DND-41 (cell line): ENCODE results near the gene CRTC3.

ENCODE experiments used
- ATAC-seq: fragments of 200-7000 bp; cut with Tn5 transposase; 3 replicates; pipeline ENCODE4 v1.9.1; 2021; ENCODE audit warnings: low read depth; ENCODE audit not compliant: insufficient read depth
- DNase-seq: peaks from one replicate; pipeline ENCODE4 v3.0.0-alpha.2; 2020
- H2AFZ ChIP-seq: 2 replicates; pipeline ENCODE4 v1.6.0; 2012; ENCODE audit warnings: low read depth, low read length
- H3K27ac ChIP-seq: 2 replicates; pipeline ENCODE4 v1.5.1; 2012; ENCODE audit warnings: low read length, inconsistent platforms
- H3K27me3 ChIP-seq: fragments of 200-600 bp; sonication (generic); 2 replicates; pipeline ENCODE4 v1.6.0; 2012; ENCODE audit warnings: low read length, mild to moderate bottlenecking, inconsistent platforms; ENCODE audit not compliant: insufficient read depth, poor library complexity
- H3K36me3 ChIP-seq: 2 replicates; pipeline ENCODE4 v1.5.1; 2012; ENCODE audit warnings: low read length, inconsistent platforms; ENCODE audit not compliant: insufficient read depth
- H3K4me1 ChIP-seq: 2 replicates; pipeline ENCODE4 v1.5.1; 2012; ENCODE audit warnings: mild to moderate bottlenecking, low read length; ENCODE audit not compliant: insufficient read depth
- H3K4me2 ChIP-seq: 2 replicates; pipeline ENCODE4 v1.6.0; 2012; ENCODE audit warnings: mild to moderate bottlenecking, moderate library complexity, low read length, inconsistent platforms; ENCODE audit not compliant: insufficient read depth
- H3K4me3 ChIP-seq, 2 experiments: fragments of 200-600 bp in 1 of 2; shearing (Covaris generic) in 1 of 2; 2 replicates each; pipeline ENCODE4 v1.5.1; 2012 to 2016; ENCODE audit warnings: inconsistent platforms in 2 of 2, low read length in 2 of 2, mild to moderate bottlenecking in 2 of 2, low read depth in 1 of 2, moderate library complexity in 1 of 2
- H3K79me2 ChIP-seq: 2 replicates; pipeline ENCODE4 v1.6.0; 2012; ENCODE audit warnings: low read length, inconsistent platforms; ENCODE audit not compliant: insufficient read depth
- H3K9ac ChIP-seq: 2 replicates; pipeline ENCODE4 v1.6.0; 2012; ENCODE audit warnings: low read depth, mild to moderate bottlenecking, inconsistent platforms, low read length, moderate library complexity
- H3K9me3 ChIP-seq: 2 replicates; pipeline ENCODE4 v1.5.1; 2012; ENCODE audit warnings: low read length, moderate library complexity, mild to moderate bottlenecking, inconsistent platforms; ENCODE audit not compliant: insufficient read depth, severe bottlenecking
- H4K20me1 ChIP-seq: 2 replicates; pipeline ENCODE4 v1.6.0; 2012; ENCODE audit warnings: low read length; ENCODE audit not compliant: insufficient read depth
- EZH2 ChIP-seq: IDR thresholded peaks from 3 replicates; pipeline ENCODE4 v1.6.1; 2012; ENCODE audit warnings: borderline replicate concordance, low read depth, mild to moderate bottlenecking, moderate library complexity, low read length, inconsistent platforms; ENCODE audit not compliant: severe bottlenecking
- TF ChIP-seq, protein P1 (sequence below): IDR thresholded peaks from 2 replicates; pipeline ENCODE4 v1.5.1; 2012; ENCODE audit warnings: borderline replicate concordance, low read length, moderate library complexity, mild to moderate bottlenecking; ENCODE audit not compliant: poor library complexity, severe bottlenecking; ENCODE audit errors: extremely low read depth

The CRTC3 gene

DNA sequence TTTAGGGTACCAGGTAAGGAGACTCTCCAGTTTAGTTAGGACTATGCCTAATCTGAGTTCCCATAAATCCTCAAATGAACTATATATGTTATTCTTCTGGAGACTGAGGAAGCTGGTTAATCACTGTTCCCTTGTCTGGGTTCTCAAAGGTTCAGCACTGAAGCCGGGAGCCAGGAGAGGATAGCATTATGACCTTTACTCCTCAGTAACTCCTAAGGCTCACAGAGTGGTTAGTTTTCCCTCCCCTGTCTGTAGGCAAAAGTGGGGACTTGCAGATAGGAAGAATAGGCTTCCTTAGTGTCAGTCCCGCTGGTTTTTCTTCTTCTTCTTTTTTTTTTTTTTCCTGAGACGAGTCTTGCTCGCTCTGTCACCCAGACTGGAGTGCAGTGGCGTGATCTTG, 50.4 kb downstream of the CRTC3 start:
- ATAC-seq: no peak
- peaks cover 24% of the 10 kb centered on the region for H3K79me2 ChIP-seq
- peaks cover 3% of the 10 kb centered on the region for H3K4me1 ChIP-seq
- no peaks in the 10 kb centered on the region for H3K27me3 ChIP-seq
- H3K9ac ChIP-seq: no peak overlapping the region
- TF ChIP-seq, protein P1, sequence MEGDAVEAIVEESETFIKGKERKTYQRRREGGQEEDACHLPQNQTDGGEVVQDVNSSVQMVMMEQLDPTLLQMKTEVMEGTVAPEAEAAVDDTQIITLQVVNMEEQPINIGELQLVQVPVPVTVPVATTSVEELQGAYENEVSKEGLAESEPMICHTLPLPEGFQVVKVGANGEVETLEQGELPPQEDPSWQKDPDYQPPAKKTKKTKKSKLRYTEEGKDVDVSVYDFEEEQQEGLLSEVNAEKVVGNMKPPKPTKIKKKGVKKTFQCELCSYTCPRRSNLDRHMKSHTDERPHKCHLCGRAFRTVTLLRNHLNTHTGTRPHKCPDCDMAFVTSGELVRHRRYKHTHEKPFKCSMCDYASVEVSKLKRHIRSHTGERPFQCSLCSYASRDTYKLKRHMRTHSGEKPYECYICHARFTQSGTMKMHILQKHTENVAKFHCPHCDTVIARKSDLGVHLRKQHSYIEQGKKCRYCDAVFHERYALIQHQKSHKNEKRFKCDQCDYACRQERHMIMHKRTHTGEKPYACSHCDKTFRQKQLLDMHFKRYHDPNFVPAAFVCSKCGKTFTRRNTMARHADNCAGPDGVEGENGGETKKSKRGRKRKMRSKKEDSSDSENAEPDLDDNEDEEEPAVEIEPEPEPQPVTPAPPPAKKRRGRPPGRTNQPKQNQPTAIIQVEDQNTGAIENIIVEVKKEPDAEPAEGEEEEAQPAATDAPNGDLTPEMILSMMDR: no peak
- TF ChIP-seq EZH2: no peak
- no peak for DNase-seq
- no peaks in the 10 kb centered on the region for H3K36me3 ChIP-seq
- H3K4me2 ChIP-seq: no peak overlapping the region
- no peak overlapping the region for H3K27ac ChIP-seq
- no peak overlapping the region for H3K4me3 ChIP-seq
- no peaks in the 10 kb centered on the region; the same call in 1 of the 2 replicates for H4K20me1 ChIP-seq
- H2AFZ ChIP-seq: no peak overlapping the region
- H3K9me3 ChIP-seq: no peaks in the 10 kb centered on the region

DNA sequence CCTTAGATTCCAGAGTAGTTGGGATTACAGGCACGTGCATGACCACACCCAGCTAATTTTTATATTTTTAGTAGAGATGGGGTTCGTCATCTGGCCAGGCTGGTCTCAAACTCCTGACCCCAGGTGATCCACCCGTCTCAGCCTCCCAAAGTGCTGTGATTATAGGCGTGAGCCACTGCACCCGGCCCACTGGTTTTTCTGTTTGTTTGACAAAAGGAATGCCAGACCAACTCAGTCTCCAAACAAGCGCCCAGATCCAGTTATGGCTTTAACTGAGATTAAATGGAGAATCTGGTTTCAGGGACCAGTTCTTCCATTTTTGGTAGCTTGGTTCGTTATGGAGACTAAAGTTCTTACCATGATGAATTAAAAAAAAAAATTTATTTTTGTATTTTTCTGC, 50.8 kb downstream of the CRTC3 start:
- H3K79me2 ChIP-seq: peaks cover 21% of the 10 kb centered on the region

DNA sequence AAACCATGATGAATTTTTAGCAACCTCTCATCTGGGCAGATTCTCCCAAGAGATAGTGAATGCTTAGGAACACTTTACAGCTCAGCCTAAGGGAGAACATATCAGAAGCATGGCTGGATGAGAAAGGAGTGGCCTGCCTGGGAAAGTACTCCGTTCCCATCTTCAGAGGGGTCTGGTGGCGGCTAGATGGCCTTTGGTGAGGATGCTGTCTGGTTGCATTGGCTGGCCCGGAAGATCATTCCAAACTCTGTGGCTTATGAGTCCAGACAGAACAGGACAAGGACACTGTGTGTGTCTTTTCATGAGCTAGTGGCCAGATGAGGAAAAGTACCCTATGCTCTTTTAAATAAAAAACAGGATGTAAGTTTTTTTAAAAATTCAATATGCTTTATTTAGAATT, 51.2 kb downstream of the CRTC3 start:
- TF ChIP-seq EZH2: no peak
- TF ChIP-seq, protein P1: no peak
- ATAC-seq: no peak
- Histone ChIP-seq H3K79me2 (peaks cover 20% of the 10 kb centered on the region), H3K4me2 (no peak overlapping the region), H3K36me3 (no peaks in the 10 kb centered on the region), H3K27ac (no peak overlapping the region), H4K20me1 (no peaks in the 10 kb centered on the region; the same call in 1 of the 2 replicates), H3K4me1 (no peaks in the 10 kb centered on the region), H3K9ac (no peak overlapping the region), H3K27me3 (no peaks in the 10 kb centered on the region), H2AFZ (no peak overlapping the region), H3K9me3 (no peaks in the 10 kb centered on the region), H3K4me3 (no peak overlapping the region)
- DNase-seq: no peak

More for the DNA sequence above, 50.8 kb downstream of the CRTC3 start:
- Histone ChIP-seq H3K27ac (no peak overlapping the region), H3K9me3 (no peaks in the 10 kb centered on the region), H3K36me3 (no peaks in the 10 kb centered on the region), H3K9ac (no peak overlapping the region), H3K27me3 (no peaks in the 10 kb centered on the region), H4K20me1 (no peaks in the 10 kb centered on the region; the same call in 1 of the 2 replicates), H3K4me2 (no peak overlapping the region), H2AFZ (no peak overlapping the region), H3K4me1 (no peaks in the 10 kb centered on the region), H3K4me3 (no peak overlapping the region)
- ATAC-seq (no peak), DNase-seq (no peak)
- no peak for TF ChIP-seq EZH2
- TF ChIP-seq, protein P1: no peak
